SK-N-SH (cell line): Measurements from ENCODE around the gene PDIA4. TPM values are rescaled to one million over a fixed set of nuclear protein-coding genes. Genes with fewer than 3 reads are reported as not detected.

Experiments
- CTCF ChIA-PET: fragments of 300-600, 350-600 bp; formaldehyde crosslinking; extraction: SDS; loops from one replicate; lab custom pipeline; 2021; lab: Yijun Ruan, JAX
- POLR2A ChIA-PET: fragments of 350-600 bp; sonication (Branson Sonifier 250); formaldehyde crosslinking; extraction: SDS; loops from one replicate; lab custom pipeline; 2020; ENCODE audit warnings: antibody characterized with exemption, inconsistent platforms; lab: Yijun Ruan, JAX
- DNase-seq: peaks from one replicate; pipeline ENCODE4 v3.0.0; 2012
- H2AFZ ChIP-seq: fragments of 200-600 bp; sonication (generic); 2 replicates; pipeline ENCODE4 v1.8.1; 2016; ENCODE audit warnings: antibody characterized with exemption, mild to moderate bottlenecking, low read depth
- H3F3A ChIP-seq: fragments of 200-600 bp; sonication (generic); replicated peaks from 2 replicates; pipeline ENCODE3; 2016; ENCODE audit warnings: antibody characterized with exemption, mild to moderate bottlenecking; ENCODE audit not compliant: insufficient read depth
- H3K27ac ChIP-seq, 2 experiments: fragments of 200-500 bp in 1 of 2; fragments of 200-600 bp in 1 of 2; sonication (Bioruptor generic) in 1 of 2; sonication (generic), shearing (Covaris generic) in 1 of 2; 2 replicates each; pipeline versions ENCODE4 v1.5.1 to v1.6.1; 2014 to 2016; ENCODE audit warnings: low read depth in 2 of 2, inconsistent platforms in 1 of 2, low read length in 1 of 2, mild to moderate bottlenecking in 1 of 2, mixed read lengths in 1 of 2
- H3K27me3 ChIP-seq: fragments of 200-600 bp; sonication (generic), shearing (Covaris generic); 2 replicates; pipeline ENCODE4 v1.6.1; 2016; ENCODE audit warnings: mixed run types; ENCODE audit not compliant: insufficient read depth
- H3K36me3 ChIP-seq, 2 experiments: fragments of 200-500 bp in 1 of 2; fragments of 200-600 bp in 1 of 2; sonication (Bioruptor generic) in 1 of 2; sonication (generic) in 1 of 2; replicated peaks in 1 of 2; 2 replicates each; pipeline versions ENCODE3 to v1.5.1; 2014 to 2016; ENCODE audit warnings: low read length in 1 of 2, mild to moderate bottlenecking in 1 of 2; ENCODE audit not compliant: insufficient read depth in 2 of 2, control insufficient read depth in 1 of 2
- H3K4me1 ChIP-seq, 2 experiments: fragments of 200-500 bp in 1 of 2; fragments of 200-600 bp in 1 of 2; sonication (Bioruptor generic) in 1 of 2; sonication (generic), shearing (Covaris generic) in 1 of 2; 2 replicates each; pipeline versions ENCODE4 v1.5.1 to v1.6.1; 2014 to 2016; ENCODE audit warnings: low read depth in 1 of 2, low read length in 1 of 2, mixed run types in 1 of 2; ENCODE audit not compliant: insufficient read depth in 2 of 2, control insufficient read depth in 1 of 2
- H3K4me2 ChIP-seq: fragments of 200-600 bp; sonication (generic), shearing (Covaris generic); 2 replicates; pipeline ENCODE4 v1.6.1; 2017; ENCODE audit warnings: mixed run types
- H3K4me3 ChIP-seq, 2 experiments: fragments of 200-500 bp in 1 of 2; fragments of 200-600 bp in 1 of 2; sonication (Bioruptor generic) in 1 of 2; sonication (generic), shearing (Covaris generic) in 1 of 2; 2 replicates each; pipeline versions ENCODE4 v1.5.1 to v1.8.1; 2014 to 2016; ENCODE audit warnings: low read depth in 2 of 2, inconsistent platforms in 1 of 2, low read length in 1 of 2, mild to moderate bottlenecking in 1 of 2, mixed read lengths in 1 of 2, moderate library complexity in 1 of 2
- H3K79me2 ChIP-seq: fragments of 200-600 bp; sonication (generic); 2 replicates; pipeline ENCODE4 v1.8.1; 2017; ENCODE audit warnings: mild to moderate bottlenecking; ENCODE audit not compliant: insufficient read depth
- H3K9ac ChIP-seq: fragments of 200-600 bp; sonication (generic); 2 replicates; pipeline ENCODE4 v1.6.1; 2017; ENCODE audit warnings: mixed run types
- H3K9me2 ChIP-seq: fragments of 200-600 bp; sonication (generic); 2 replicates; pipeline ENCODE4 v1.6.1; 2017; ENCODE audit warnings: mixed run types
- H3K9me3 ChIP-seq: fragments of 200-600 bp; sonication (generic); 2 replicates; pipeline ENCODE4 v1.6.1; 2017; ENCODE audit warnings: mixed run types, mild to moderate bottlenecking, moderate library complexity
- H4K20me1 ChIP-seq: fragments of 200-600 bp; sonication (generic); 2 replicates; pipeline ENCODE4 v1.6.1; 2017; ENCODE audit warnings: mild to moderate bottlenecking, mixed run types; ENCODE audit not compliant: insufficient read depth
- CHD2 ChIP-seq: fragments of 150-350 bp; IDR thresholded peaks from 2 replicates; pipeline ENCODE4 v1.6.1; 2018; ENCODE audit warnings: low read length; ENCODE audit not compliant: partially characterized antibody
- FOSL2 ChIP-seq: IDR thresholded peaks from 2 replicates; pipeline ENCODE4 v1.4.0; 2012; ENCODE audit warnings: low read depth, mild to moderate bottlenecking, moderate library complexity, borderline replicate concordance
- FOXJ3 ChIP-seq: sonication (generic); formaldehyde crosslinking; IDR thresholded peaks from 2 replicates; pipeline ENCODE4 v1.5.1; 2020; ENCODE audit warnings: mild to moderate bottlenecking, missing genetic modification reagents
- FOXM1 ChIP-seq: IDR thresholded peaks from 2 replicates; pipeline ENCODE4 v1.4.0; 2012; ENCODE audit warnings: low read depth, mild to moderate bottlenecking
- GATA2 ChIP-seq: sonication (generic); formaldehyde crosslinking; IDR thresholded peaks from 2 replicates; pipeline ENCODE4 v1.5.0; 2020; ENCODE audit warnings: mild to moderate bottlenecking, missing genetic modification reagents
- JUND ChIP-seq: IDR thresholded peaks from 2 replicates; pipeline ENCODE4 v1.4.0; 2012
- PBX3 ChIP-seq: IDR thresholded peaks from 2 replicates; pipeline ENCODE4; 2012
- POLR2AphosphoS5 ChIP-seq: IDR thresholded peaks from 2 replicates; pipeline ENCODE4 v1.6.1; 2012; ENCODE audit warnings: low read depth, low read length
- RCOR1 ChIP-seq: fragments of 150-350 bp; IDR thresholded peaks from 2 replicates; pipeline ENCODE4 v1.6.1; 2017; ENCODE audit warnings: antibody characterized with exemption, low read length
- SIN3A ChIP-seq: IDR thresholded peaks from 2 replicates; pipeline ENCODE4 v1.6.1; 2012; ENCODE audit warnings: low read depth, mild to moderate bottlenecking, low read length, moderate library complexity, borderline replicate concordance
- TCF12 ChIP-seq: IDR thresholded peaks from 2 replicates; pipeline ENCODE4 v1.4.0; 2012
- YY1 ChIP-seq: IDR thresholded peaks from 2 replicates; pipeline ENCODE4 v1.4.0; 2012; ENCODE audit warnings: low read depth, mild to moderate bottlenecking
- WGBS: methylation state at CpG from one replicate; pipeline ENCODE4 v1.1.6; 2017; ENCODE audit warnings: low lambda C conversion rate; 5-methylcytosine and 5-hydroxymethylcytosine counted together
- polyA plus RNA-seq, 3 experiments: library from polyadenylated mRNA; depleted of rRNA; stranded (reverse); fragments of >200 nt; gene quantifications; 2 replicates each; pipeline ENCODE4 v1.2.3, GENCODE V29; 2012
- TF ChIP-seq, protein P1 (sequence below): fragments of 200-600 bp; sonication (generic); IDR thresholded peaks from 2 replicates; pipeline ENCODE4 v1.6.1; 2017; ENCODE audit warnings: antibody characterized with exemption, mild to moderate bottlenecking, moderate library complexity
- TF ChIP-seq, protein P2 (sequence below): IDR thresholded peaks from 2 replicates; pipeline ENCODE4 v1.6.1; 2012; ENCODE audit warnings: mild to moderate bottlenecking, low read depth, low read length, moderate library complexity
- TF ChIP-seq, protein P3 (sequence below): IDR thresholded peaks from 2 replicates; pipeline ENCODE4 v1.4.0; 2012; ENCODE audit warnings: low read depth, borderline replicate concordance
- TF ChIP-seq, protein P4 (sequence below): IDR thresholded peaks from 2 replicates; pipeline ENCODE4 v1.4.0; 2012; ENCODE audit warnings: low read depth, borderline replicate concordance
- TF ChIP-seq, protein P5 (sequence below): IDR thresholded peaks from 2 replicates; pipeline ENCODE4 v1.4.0; 2012; ENCODE audit warnings: low read depth

PDIA4 gene
- polyA plus RNA-seq, 1 of the 3 experiments (the other 2 are of a cell fraction), result 400 TPM

DNA sequence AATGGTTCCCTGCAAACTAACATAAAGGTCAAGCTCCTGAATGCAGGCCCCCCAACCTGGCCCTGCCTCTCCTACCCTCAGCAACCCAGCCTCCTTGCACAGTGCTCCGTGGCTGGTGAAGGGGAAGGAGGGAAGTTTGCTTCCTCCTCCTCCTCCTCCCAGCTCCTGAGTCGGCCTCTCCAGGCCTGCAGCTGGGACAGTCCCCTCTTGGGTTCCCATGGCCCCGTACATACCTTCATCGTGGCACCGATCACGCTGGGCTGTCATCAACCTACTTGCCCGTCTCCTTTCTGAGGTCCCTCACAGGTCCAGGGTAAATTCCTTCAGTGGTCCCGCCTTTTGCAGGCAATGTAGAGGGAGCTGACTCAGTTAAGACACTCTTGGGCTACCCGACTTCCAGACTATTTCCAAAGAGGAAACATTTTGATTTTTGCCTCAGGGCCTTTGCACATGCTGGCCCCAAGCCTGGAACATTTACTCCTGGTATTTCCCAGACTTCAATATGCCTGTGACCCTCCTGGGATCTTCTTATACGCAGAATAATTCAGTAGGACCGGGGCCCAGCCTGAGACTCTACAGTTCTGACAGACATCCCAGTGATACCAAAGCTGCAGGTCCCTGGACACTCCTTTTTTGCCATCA is 26.8 kb downstream of the PDIA4 start:
- Histone ChIP-seq H3K27ac (no peak overlapping the region; a peak in 1 of 4 replicates), H3F3A (no peaks in the 10 kb centered on the region), H3K36me3 (peaks cover 30 to 48% of the 10 kb centered on the region in 2 experiments), H3K9ac (no peak overlapping the region), H3K4me2 (no peak overlapping the region), H3K27me3 (no peaks in the 10 kb centered on the region), H3K9me2 (no peaks in the 10 kb centered on the region), H3K79me2 (no peaks in the 10 kb centered on the region), H2AFZ (no peak overlapping the region), H3K4me1 (peaks cover 0 to 7% of the 10 kb centered on the region in 2 experiments; a peak in 1 of 4 replicates), H3K4me3 (no peak overlapping the region), H3K9me3 (no peaks in the 10 kb centered on the region), H4K20me1 (peaks cover 6% of the 10 kb centered on the region; the same call in 1 of the 2 replicates)
- ChIA-PET CTCF (interaction anchor here (0.9 to 9.7 kb wide), 5 partner anchors 10 to 146 kb away, joined by 3 to 113 read pairs (median 4); partner anchors contain the start of genes PDIA4 and ZNF398), POLR2A (interaction anchor here (1.8 to 2.5 kb wide), 2 partner anchors 10 to 14 kb away, joined by 6 to 7 read pairs; no protein-coding TSS in a partner anchor)
- WGBS, result 84% methylated on average over 11 of the region's 11 CpGs
- TF ChIP-seq, protein P1, sequence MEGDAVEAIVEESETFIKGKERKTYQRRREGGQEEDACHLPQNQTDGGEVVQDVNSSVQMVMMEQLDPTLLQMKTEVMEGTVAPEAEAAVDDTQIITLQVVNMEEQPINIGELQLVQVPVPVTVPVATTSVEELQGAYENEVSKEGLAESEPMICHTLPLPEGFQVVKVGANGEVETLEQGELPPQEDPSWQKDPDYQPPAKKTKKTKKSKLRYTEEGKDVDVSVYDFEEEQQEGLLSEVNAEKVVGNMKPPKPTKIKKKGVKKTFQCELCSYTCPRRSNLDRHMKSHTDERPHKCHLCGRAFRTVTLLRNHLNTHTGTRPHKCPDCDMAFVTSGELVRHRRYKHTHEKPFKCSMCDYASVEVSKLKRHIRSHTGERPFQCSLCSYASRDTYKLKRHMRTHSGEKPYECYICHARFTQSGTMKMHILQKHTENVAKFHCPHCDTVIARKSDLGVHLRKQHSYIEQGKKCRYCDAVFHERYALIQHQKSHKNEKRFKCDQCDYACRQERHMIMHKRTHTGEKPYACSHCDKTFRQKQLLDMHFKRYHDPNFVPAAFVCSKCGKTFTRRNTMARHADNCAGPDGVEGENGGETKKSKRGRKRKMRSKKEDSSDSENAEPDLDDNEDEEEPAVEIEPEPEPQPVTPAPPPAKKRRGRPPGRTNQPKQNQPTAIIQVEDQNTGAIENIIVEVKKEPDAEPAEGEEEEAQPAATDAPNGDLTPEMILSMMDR, result no peak
- TF ChIP-seq SIN3A, result no peak
- TF ChIP-seq JUND, result 0 out of 2 replicates have a peak, but pooled peaks have one; percentile 14
- DNase-seq, result no peak

GRCh38 chr7:149000961-149001360 is 27.3 kb downstream of the PDIA4 start:
- Histone ChIP-seq H3K27ac (no peak overlapping the region; a peak in 1 of 4 replicates), H3K4me2 (no peak overlapping the region), H4K20me1 (peaks cover 6% of the 10 kb centered on the region; the same call in 1 of the 2 replicates), H3K27me3 (no peaks in the 10 kb centered on the region), H3K9me3 (no peaks in the 10 kb centered on the region), H3K79me2 (no peaks in the 10 kb centered on the region), H3K4me3 (no peak overlapping the region), H3K9ac (no peak overlapping the region), H3K9me2 (no peaks in the 10 kb centered on the region), H3K4me1 (peaks cover 0 to 7% of the 10 kb centered on the region in 2 experiments; a peak in 1 of 4 replicates), H3F3A (no peaks in the 10 kb centered on the region), H3K36me3 (peaks cover 26 to 43% of the 10 kb centered on the region in 2 experiments), H2AFZ (no peak overlapping the region)
- CTCF ChIA-PET, result interaction anchor here (1.3 to 9.7 kb wide), 4 partner anchors 10 to 66 kb away, joined by 3 to 113 read pairs (median 10); partner anchors contain the start of gene PDIA4
- no peak for DNase-seq
- POLR2A ChIA-PET, result interaction anchor here (0.7 to 2.5 kb wide), 3 partner anchors 10 to 20 kb away, joined by 3 to 7 read pairs (median 6); no protein-coding TSS in a partner anchor
- WGBS, result 93% methylated on average over 5 of the region's 5 CpGs
- TF ChIP-seq CHD2, result no peak
- TF ChIP-seq FOXJ3 (CRISPR knock-in tag), result no peak
- TF ChIP-seq GATA2 (CRISPR knock-in tag), result no peak
- TF ChIP-seq FOXM1, result no peak
- TF ChIP-seq, protein P2, sequence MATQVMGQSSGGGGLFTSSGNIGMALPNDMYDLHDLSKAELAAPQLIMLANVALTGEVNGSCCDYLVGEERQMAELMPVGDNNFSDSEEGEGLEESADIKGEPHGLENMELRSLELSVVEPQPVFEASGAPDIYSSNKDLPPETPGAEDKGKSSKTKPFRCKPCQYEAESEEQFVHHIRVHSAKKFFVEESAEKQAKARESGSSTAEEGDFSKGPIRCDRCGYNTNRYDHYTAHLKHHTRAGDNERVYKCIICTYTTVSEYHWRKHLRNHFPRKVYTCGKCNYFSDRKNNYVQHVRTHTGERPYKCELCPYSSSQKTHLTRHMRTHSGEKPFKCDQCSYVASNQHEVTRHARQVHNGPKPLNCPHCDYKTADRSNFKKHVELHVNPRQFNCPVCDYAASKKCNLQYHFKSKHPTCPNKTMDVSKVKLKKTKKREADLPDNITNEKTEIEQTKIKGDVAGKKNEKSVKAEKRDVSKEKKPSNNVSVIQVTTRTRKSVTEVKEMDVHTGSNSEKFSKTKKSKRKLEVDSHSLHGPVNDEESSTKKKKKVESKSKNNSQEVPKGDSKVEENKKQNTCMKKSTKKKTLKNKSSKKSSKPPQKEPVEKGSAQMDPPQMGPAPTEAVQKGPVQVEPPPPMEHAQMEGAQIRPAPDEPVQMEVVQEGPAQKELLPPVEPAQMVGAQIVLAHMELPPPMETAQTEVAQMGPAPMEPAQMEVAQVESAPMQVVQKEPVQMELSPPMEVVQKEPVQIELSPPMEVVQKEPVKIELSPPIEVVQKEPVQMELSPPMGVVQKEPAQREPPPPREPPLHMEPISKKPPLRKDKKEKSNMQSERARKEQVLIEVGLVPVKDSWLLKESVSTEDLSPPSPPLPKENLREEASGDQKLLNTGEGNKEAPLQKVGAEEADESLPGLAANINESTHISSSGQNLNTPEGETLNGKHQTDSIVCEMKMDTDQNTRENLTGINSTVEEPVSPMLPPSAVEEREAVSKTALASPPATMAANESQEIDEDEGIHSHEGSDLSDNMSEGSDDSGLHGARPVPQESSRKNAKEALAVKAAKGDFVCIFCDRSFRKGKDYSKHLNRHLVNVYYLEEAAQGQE, result no peak
- TF ChIP-seq YY1, result no peak
- no peak for TF ChIP-seq POLR2AphosphoS5
- no peak for TF ChIP-seq PBX3
- no peak for TF ChIP-seq JUND
- no peak for TF ChIP-seq FOSL2
- no peak for TF ChIP-seq RCOR1
- TF ChIP-seq, protein P3, sequence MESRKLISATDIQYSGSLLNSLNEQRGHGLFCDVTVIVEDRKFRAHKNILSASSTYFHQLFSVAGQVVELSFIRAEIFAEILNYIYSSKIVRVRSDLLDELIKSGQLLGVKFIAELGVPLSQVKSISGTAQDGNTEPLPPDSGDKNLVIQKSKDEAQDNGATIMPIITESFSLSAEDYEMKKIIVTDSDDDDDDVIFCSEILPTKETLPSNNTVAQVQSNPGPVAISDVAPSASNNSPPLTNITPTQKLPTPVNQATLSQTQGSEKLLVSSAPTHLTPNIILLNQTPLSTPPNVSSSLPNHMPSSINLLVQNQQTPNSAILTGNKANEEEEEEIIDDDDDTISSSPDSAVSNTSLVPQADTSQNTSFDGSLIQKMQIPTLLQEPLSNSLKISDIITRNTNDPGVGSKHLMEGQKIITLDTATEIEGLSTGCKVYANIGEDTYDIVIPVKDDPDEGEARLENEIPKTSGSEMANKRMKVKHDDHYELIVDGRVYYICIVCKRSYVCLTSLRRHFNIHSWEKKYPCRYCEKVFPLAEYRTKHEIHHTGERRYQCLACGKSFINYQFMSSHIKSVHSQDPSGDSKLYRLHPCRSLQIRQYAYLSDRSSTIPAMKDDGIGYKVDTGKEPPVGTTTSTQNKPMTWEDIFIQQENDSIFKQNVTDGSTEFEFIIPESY, result no peak
- TF ChIP-seq, protein P4, sequence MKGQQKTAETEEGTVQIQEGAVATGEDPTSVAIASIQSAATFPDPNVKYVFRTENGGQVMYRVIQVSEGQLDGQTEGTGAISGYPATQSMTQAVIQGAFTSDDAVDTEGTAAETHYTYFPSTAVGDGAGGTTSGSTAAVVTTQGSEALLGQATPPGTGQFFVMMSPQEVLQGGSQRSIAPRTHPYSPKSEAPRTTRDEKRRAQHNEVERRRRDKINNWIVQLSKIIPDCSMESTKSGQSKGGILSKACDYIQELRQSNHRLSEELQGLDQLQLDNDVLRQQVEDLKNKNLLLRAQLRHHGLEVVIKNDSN, result no peak
- TF ChIP-seq TCF12, result no peak
- TF ChIP-seq, protein P5, sequence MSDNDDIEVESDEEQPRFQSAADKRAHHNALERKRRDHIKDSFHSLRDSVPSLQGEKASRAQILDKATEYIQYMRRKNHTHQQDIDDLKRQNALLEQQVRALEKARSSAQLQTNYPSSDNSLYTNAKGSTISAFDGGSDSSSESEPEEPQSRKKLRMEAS, result no peak
